H1 (cell line): ENCODE measurements around the gene ASXL2. TPM values are rescaled to one million over a fixed set of nuclear protein-coding genes. Genes with fewer than 3 reads are reported as not detected.

Experiments used
- BACH1 ChIP-seq: IDR thresholded peaks from 2 replicates; pipeline ENCODE4 v1.6.1; 2012; ENCODE audit warnings: low read length, improper control_type of control experiment
- CBX8 ChIP-seq: fragments of 300-800, 300-1000 bp; sonication (generic); IDR thresholded peaks from 2 replicates; pipeline ENCODE4 v1.7.1; 2016; ENCODE audit warnings: low read depth, low read length, borderline replicate concordance
- CEBPB ChIP-seq: IDR thresholded peaks from 2 replicates; pipeline ENCODE4 v1.6.1; 2012; ENCODE audit warnings: low read depth, low read length
- CHD1 ChIP-seq: IDR thresholded peaks from 2 replicates; pipeline ENCODE4 v1.6.1; 2012; ENCODE audit warnings: low read depth, low read length, improper control_type of control experiment
- CHD2 ChIP-seq: IDR thresholded peaks from 2 replicates; pipeline ENCODE4 v1.6.1; 2012; ENCODE audit warnings: low read length, improper control_type of control experiment
- E2F6 ChIP-seq: IDR thresholded peaks from 2 replicates; pipeline ENCODE4 v1.6.1; 2012; ENCODE audit warnings: inconsistent platforms
- EGR1 ChIP-seq: IDR thresholded peaks from 2 replicates; pipeline ENCODE4 v1.6.1; 2011; ENCODE audit warnings: low read depth, low read length, borderline replicate concordance
- KDM1A ChIP-seq: fragments of 200-600, 300-600 bp; sonication (generic); IDR thresholded peaks from 2 replicates; pipeline ENCODE4 v1.7.1; 2016; ENCODE audit warnings: mild to moderate bottlenecking, low read length, borderline replicate concordance
- KDM4A ChIP-seq: IDR thresholded peaks from one replicate; pipeline ENCODE4 v1.7.1; 2012; ENCODE audit warnings: low read depth, mild to moderate bottlenecking, moderate library complexity, low read length, inconsistent platforms; ENCODE audit not compliant: severe bottlenecking
- KDM5A ChIP-seq: fragments of 200-600 bp; IDR thresholded peaks from 2 replicates; pipeline ENCODE4 v1.7.1; 2012; ENCODE audit warnings: mild to moderate bottlenecking, low read length, inconsistent platforms, mixed read lengths
- MAFK ChIP-seq: IDR thresholded peaks from 2 replicates; pipeline ENCODE4 v1.6.1; 2012; ENCODE audit warnings: low read depth, mild to moderate bottlenecking, improper control_type of control experiment, low read length
- MAX ChIP-seq: IDR thresholded peaks from 2 replicates; pipeline ENCODE4 v1.6.1; 2012; ENCODE audit warnings: inconsistent platforms
- NRF1 ChIP-seq: IDR thresholded peaks from 2 replicates; pipeline ENCODE4 v1.6.1; 2011; ENCODE audit warnings: mild to moderate bottlenecking, low read depth, low read length, improper control_type of control experiment
- POLR2A ChIP-seq, 2 experiments: IDR thresholded peaks; 1 replicate in 1 of 2; 2 replicates in 1 of 2; pipeline ENCODE4 v1.6.1; 2011; ENCODE audit warnings: low read depth in 2 of 2, low read length in 2 of 2, mild to moderate bottlenecking in 2 of 2; ENCODE audit errors: control extremely low read depth in 1 of 2
- POU5F1 ChIP-seq: IDR thresholded peaks from 2 replicates; pipeline ENCODE4 v1.6.1; 2011; ENCODE audit warnings: low read depth, mild to moderate bottlenecking, low read length, moderate library complexity
- SIX5 ChIP-seq: IDR thresholded peaks from 2 replicates; pipeline ENCODE4 v1.6.1; 2011; ENCODE audit warnings: mild to moderate bottlenecking, low read depth, low read length
- SP2 ChIP-seq: IDR thresholded peaks from 2 replicates; pipeline ENCODE4 v1.6.1; 2012; ENCODE audit warnings: mild to moderate bottlenecking, low read length, inconsistent platforms
- SP4 ChIP-seq: IDR thresholded peaks from 2 replicates; pipeline ENCODE4 v1.6.1; 2012; ENCODE audit warnings: low read length, inconsistent platforms
- SRF ChIP-seq: IDR thresholded peaks from 2 replicates; pipeline ENCODE4 v1.6.1; 2011; ENCODE audit warnings: mild to moderate bottlenecking, low read depth, low read length, moderate library complexity
- SUZ12 ChIP-seq: fragments of 200-600 bp; sonication (generic); IDR thresholded peaks from 2 replicates; pipeline ENCODE4 v1.6.1; 2012; ENCODE audit warnings: mild to moderate bottlenecking, inconsistent platforms, low read length, moderate library complexity, mixed read lengths
- TAF1 ChIP-seq: IDR thresholded peaks from 2 replicates; pipeline ENCODE4 v1.6.1; 2011; ENCODE audit warnings: mild to moderate bottlenecking, low read depth, low read length
- TCF12 ChIP-seq: IDR thresholded peaks from 2 replicates; pipeline ENCODE4 v1.6.1; 2011; ENCODE audit warnings: low read depth, mild to moderate bottlenecking, low read length
- TEAD4 ChIP-seq: IDR thresholded peaks from 2 replicates; pipeline ENCODE4 v1.6.1; 2012; ENCODE audit warnings: low read depth, low read length, inconsistent platforms, mixed read lengths
- polyA plus RNA-seq, 7 experiments: library from polyadenylated mRNA; depleted of rRNA in 3 of 7; stranded (reverse) in 5 of 7; unstranded in 2 of 7; fragments of >200 nt in 5 of 7; fragments of 200-250 nt in 2 of 7; gene quantifications; 1 replicate in 5 of 7; 2 replicates in 1 of 7; 4 replicates in 1 of 7; pipeline versions ENCODE4 v1.2.1 to v1.2.3, GENCODE V29; 2011 to 2013; ENCODE audit warnings: missing spikeins in 2 of 7, mixed read lengths in 2 of 7
- total RNA-seq: library from RNA; stranded (reverse); fragmentation: NEBNext Ultra II Directional; extraction: Animal tissue kit (Norgen Biotek cat#: 25700); gene quantifications from 2 replicates; pipeline ENCODE4 v1.2.1, GENCODE V29; 2021

Gene ASXL2
- total and polyA plus RNA-seq, 2 of the 8 experiments (the other 6 are each of a cell fraction or from before 2014, with no cell fraction given): 7.2 to 41.3 TPM

GRCh38 chr2:25877431-25878360 is 591 bp downstream of the ASXL2 start (continued):
- TF ChIP-seq TAF1 (peak; percentile 53), SP4 (no peak), POLR2A (IDR thresholded peaks at IDR 0.05; ENCODE audit: control extremely low read depth in 1 of 2, low read depth in 2 of 2, low read length in 2 of 2) (peak in 1 of 2 experiments; percentile 35; a peak in 1 of 3 replicates), EGR1 (no peak), SRF (no peak), POU5F1 (no peak), TEAD4 (no peak), NRF1 (no peak), TCF12 (no peak), KDM5A (peak; percentile 83), CHD1 (no peak), MAFK (no peak), SIX5 (peak; percentile 42; the same call in 1 of the 2 replicates), CHD2 (no peak), MAX (no peak), SP2 (no peak), BACH1 (no peak), SUZ12 (no peak), CBX8 (no peak), KDM4A (peak; percentile 77), E2F6 (no peak), KDM1A (no peak), CEBPB (no peak)
